ENCODE measurements around the gene MYH9.
A peak's percentile ranks its signal among the peaks of the same experiment; 100 is the strongest.
"Not testable (repeated sequence)": the region's sequence is repeated elsewhere in the genome, so short reads cannot be mapped to it uniquely, and the experiment has no call there.

Gene MYH9

DNA sequence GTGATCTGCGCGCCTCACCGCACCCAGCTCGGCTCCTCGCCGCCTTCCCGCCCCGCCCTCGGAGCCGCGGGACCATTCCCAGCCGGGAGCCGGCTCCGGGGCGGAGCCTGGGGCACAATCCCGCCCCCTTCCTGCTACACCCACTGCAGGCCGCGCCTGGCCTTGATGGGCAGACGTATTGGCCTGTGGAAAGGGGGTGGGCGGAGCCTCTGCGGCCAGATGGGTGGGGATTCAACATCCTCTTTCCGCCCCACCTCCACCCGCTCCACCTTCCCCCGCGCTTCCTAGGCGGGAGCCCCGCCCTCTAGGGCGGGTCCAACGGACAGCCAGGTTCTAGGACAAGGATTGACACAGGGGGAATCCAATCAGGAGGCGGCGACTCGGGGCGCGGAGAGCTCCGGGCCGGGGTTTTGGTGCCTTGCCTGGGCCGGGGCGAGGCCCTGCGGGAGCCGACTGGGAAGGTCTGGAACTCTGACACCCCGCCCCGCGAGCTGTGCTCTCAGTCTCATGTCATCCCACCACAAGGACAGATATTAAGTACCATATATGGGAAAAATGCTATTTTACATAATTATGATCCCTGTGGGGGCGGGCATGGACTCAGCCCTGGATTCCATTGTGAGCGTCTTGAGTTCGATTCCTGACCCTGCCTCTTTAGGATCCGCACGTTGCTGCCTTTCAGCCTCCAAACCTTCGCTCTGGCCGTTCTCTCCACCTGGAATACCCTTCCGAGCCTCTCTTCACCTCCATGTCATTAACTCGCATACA is at the start of gene MYH9:
MYH9 (minus strand) TSS at position 9 of the 768 bp plus-strand sequence. CDS start 38,731 bp downstream, outside the sequence.
- peak; percentile 96 to 98 for DNase-seq (ENCODE audit: low read depth in 2 of 2, low spot score in 1 of 2)

DNA sequence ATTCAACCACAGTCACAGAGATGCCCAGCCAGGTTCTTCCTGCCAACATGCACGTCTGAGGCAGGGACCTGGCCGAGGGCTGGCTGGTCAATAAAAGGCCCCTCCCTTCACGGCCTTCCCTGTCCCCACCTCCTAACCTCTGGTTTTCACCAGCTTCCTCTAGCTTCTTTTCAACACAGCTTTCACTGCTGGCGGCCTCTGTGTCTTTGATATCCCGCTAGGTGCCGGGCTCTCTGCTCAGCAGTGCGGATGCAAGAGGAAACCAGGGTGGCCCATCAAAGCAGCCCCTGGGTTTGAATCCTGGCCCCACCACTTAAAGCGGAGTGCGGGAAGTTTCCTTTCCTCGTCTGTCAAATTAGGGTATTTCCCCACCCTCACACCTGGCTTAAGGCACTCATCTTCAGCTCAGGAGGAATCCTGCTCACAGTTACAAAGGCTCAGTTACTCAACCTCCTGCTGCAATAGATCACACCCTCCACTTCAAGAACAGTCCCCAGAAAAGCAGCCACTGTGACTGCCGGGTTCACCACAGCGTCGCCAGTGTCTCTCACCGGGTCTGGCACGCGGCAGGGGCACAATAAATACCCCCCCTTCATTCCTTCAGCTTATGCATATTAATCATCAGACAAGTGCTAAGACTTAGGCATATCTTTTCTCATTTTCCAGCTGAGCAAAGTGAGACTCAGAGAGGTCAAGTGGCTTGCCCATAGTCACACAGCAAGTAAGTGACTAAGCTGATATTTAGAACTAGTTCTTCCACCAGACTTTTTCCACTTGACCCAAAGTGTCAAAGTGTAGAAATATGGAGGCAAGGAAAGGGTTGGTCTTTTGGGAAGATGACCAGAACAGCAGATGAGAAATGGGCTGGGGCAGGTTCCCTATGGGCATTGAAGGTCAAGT is 48.0 kb upstream of the MYH9 start:
- DNase-seq (ENCODE audit: low read depth in 2 of 2, low spot score in 1 of 2): peak in 1 of 2 donors; percentile 27

DNA sequence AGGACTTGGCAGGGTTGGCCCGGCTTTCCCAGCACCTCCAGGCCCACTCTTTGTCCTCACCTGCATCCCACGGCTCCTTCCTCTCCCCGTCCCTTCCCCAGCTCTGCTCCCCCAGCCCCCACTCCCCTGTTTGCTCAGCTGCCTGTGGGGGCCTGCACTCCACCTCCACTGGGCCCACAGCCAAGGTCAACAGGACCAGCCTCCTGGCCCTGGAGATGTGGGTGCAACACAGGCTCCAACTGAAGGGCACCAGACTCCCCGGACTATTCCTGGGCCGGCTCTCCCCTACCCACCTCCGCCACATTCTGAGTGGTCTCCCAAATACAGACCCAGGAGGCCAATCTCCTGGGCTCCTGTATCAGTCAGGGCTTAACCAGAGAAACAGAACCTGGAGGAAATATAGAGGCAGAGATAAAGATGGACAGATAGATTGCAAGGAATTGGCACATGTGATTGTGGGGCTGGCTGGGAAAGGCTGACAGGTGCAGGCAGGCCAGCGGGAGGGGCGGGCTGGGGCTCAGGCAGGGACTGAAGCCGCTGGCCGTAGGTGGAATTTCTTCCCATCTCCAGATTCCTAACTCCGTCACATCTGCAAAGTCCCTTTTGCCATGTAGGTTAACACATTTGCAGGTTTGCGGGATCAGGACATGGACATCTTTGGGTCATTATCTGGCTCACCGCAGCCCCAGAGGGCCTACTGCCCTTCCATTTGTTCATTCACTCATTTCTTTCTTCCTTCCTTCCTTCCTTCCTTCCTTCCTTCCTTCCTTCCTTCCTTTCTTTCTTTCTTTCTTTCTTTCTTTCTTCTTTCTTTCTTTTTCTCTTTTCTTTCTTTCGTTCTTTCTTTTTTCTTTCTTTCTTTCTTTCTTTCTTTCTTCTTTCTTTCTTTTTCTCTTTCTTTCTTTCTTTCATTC is 45.8 kb upstream of the MYH9 start:
- no peak for DNase-seq (ENCODE audit: low read depth in 2 of 2, low spot score in 1 of 2)

DNA sequence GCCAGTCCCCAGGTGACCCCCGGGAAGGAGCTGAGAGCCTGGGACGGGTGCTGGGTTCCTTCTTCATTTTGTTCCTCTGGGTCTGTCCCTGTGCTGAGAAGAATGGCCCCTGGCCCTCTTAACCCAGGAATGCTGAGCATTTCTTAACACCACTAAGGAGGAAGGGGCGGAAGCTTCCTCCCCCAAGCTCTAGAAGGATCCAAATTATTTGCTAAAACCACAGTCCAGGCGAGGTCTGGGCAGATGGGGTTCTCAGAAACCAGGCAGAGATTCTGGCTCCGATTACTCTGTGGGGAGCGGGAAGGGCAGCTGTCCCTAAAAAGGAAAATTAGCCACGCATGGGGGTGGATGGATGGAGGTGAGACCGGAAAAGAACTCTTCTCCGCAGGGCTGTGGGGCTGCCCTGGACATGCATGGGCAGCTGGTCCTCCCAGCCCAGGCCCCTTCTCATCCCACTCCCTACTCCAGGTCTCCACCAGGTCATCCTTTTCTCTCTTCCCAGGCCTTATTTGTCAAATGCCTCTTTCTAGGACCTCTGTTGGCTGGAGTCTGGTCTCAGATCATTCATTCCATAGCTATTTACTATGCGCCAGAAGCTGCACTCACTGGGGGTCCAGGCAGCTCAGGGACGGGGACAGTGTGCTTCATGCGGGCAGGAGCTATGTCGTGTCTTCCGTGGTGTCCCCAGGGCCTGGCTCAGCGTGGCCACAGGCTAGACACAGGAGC is 45.0 kb upstream of the MYH9 start:
- DNase-seq (ENCODE audit: low read depth in 2 of 2, low spot score in 1 of 2): no peak

DNA sequence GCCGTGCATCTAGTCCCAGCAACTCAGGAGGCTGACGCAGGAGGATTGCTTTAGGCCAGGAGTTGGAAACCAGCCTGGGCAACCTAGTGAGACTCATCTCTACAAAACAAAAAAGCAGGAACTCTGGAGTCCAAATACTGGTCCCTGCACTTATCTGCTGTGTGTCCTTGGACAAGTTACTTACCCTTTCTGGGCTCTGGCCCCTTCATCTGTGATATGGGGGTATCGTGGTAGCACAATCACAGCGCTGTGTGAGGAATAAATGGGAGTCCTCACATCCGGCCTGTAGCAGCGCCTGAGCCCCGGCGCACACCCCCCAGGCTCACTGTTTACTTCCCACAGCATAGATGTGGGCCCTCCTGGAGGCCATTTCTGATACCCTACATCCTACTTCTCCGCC is 44.2 kb upstream of the MYH9 start:
- no peak for DNase-seq (ENCODE audit: low read depth in 2 of 2, low spot score in 1 of 2)

DNA sequence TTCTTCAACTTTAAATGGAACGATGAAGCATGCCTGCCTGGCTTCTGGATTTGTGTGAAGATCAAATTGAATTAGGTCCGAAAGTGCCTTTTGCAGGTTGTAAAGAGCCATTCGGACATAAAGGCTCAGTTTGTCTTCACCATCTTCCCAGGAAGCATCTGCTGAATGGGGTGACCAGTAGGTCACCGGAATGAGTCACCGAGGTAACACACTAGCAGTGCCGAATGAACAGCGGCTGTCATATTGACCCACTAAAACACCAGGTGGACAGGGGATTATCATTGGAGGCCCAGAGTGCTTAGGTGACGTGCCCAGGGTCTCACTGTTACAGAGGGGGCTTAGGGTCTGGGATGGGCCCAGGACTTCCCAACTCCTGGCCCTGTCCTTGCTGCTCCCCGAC is 43.1 kb upstream of the MYH9 start:
- DNase-seq (ENCODE audit: low read depth in 2 of 2, low spot score in 1 of 2): no peak

DNA sequence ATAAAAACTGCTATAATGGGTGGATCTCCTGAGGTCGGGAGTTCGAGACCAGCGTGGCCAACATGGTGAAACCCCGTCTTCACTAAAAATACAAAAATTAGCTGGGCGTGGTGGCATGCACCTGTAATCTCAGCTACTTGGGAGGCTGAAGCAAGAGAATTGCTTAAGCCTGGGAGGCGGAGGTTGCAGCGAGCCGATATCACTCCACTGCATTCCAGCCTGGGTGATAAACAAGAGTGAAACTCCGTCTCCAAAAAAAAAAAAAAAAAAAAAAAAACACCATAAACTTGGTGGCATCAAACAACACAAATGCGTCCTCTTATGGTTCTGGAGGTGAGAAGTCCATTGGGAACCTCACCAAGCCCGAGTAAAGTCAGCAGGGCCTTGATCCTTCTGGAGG is 40.2 kb upstream of the MYH9 start:
- not testable (repeated sequence) for DNase-seq (ENCODE audit: low read depth in 2 of 2, low spot score in 1 of 2)

DNA sequence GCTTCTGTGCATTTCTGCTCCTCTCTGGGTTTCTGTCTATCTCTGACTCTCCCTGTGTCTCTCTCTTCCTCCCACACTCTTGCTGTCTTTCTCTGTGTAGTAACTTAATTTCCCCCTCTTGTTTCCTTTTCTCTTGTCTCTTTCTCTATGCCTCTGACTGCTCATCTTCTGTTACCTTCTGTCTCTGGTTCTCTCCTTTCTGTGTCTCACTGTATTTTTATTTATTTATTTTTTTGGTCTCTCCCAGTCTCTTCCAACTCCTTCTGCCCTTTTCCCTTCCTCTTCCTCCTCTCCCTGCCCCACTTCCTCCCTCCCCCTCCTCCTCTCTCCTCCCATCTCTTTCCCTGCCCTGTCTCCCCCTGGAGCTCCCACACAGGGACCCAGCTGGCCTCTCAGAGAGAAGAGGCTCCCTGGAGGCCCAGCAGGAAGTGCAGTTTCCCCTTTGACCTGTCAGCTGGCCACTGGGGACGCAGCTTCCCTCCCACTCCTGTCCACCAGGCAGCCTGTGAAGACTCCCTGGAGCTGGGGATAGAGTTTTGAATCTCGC is 38.3 kb upstream of the MYH9 start:
- no peak for DNase-seq (ENCODE audit: low read depth in 2 of 2, low spot score in 1 of 2)

DNA sequence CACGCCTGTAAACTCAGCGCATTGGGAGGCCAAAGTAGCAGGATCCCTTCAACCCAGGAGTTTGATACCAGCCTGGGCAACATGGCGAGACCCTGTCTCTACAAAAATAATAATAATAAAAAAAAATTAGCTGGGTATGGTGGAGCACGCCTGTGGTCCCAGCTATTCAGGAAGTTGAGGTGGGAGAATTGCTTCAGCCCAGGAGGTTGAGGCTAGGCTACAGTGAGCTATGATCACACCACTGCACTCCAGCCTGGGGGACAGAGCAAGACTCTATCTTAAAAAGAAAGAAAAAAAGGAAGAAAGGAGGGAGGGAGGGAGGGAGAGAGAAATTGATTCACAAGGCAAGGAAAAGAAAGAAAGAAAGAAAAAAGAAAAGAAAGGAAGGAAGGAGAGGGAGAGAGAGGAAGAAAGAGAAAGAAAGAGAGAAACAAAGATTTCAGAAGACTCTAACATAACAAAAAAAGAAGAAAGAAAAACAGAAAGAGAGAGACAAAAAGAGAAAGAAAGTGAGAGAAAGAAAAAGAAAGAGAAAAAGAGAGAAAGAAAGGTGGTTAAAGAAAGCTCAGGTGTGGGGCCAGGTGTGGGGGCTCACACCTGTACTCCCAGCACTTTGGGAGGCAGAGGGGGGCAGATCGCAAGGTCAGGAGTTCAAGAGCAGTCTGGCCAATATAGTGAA is 37.3 kb upstream of the MYH9 start:
- DNase-seq (ENCODE audit: low read depth in 2 of 2, low spot score in 1 of 2): no peak

DNA sequence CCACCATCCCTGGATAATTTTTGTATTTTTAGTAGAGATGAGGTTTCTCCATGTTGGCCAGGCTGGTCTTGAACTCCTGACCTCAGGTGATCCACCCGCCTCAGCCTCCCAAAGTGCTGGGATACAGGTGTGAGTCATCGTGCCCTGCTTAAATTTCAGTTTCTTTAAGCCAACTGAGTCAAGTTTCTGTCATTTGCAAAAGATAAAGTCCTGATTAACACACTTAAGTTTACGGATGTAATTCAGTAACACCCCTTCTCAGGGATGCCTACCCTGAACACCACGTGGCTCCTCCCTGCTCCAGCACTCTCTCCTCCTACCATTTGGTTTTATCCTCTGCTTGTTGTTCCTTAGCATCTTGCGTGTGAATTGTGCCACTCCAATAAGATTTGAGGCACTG is 36.7 kb upstream of the MYH9 start:
- not testable (repeated sequence) for DNase-seq (ENCODE audit: low read depth in 2 of 2, low spot score in 1 of 2)

DNA sequence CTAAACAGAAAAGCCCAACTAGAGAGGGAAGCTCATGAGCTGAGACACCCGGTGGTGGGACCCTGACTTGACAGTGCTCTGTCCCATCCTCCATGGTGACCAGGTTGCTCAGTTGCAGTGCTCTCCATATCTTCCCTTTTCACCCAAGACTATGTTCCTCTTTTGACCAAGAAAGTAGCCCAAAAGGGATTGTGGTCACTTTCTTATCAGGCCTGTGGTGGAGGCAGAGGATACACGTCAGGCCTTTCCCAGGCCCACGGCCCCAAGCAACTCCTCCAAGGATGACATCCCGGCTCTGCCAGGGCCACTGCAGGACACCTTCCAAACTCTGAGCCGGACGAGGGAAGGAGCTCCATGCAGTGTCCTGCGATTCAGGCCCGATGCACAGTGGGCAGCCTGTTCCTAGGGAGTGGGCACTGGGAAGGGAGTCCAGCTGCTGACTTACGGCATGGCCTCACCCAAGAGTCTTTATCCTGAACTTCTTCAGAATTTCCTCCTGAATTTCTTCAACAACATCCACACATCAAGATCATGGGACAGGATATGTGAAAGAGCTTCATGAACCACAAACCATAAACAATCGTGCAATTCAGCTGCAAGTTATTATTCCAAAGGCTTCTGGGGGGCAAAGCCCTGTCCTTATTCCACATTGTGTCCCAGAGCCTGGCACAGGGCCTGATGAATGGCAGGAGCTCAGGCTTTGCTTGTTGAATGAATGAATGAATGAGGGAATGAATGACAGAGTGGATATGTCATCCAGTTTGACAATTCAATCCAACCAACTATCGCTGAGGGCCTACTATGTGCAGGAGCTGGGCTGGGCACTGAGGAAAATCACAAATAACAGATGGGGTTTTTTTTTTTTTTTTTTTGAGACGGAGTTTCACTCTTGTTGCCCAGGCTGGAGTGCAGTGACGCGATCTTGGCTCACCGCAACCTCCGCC is 36.0 kb upstream of the MYH9 start:
- no peak for DNase-seq (ENCODE audit: low read depth in 2 of 2, low spot score in 1 of 2)

DNA sequence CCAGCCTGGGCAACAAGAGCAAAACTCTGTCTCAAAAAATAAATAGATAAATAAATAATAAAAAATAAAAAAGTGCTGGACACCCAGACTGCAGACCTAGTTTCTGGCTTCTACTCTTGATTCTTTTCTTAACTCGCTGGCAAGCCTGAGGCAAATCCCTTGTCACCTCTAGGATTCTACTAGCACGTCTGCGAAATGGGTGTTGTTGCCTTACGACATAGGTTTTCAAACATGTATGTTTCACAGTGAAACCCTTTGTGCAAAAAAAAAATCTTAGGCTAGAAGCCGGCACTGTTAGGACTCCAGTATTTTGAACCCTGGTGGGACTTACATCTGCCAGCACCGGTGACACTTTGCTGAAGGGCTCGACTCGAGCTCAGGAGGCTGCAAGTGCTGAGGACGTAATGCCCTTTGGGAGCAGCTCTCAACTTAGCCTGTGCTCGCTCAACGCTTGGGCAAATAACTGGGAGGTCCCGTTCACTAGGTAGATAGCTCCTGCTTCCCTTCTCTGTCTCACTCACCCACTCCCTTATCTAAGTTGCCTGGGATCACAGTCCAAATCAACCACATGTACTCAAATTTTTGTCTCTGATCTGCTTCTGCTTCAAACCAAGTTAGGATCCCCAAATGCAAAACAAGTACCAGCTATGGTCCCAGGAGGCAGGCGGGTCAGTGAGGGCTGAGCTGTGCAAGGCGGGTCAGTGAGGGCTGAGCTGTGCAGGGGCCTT is 34.7 kb upstream of the MYH9 start:
- no peak for DNase-seq (ENCODE audit: low read depth in 2 of 2, low spot score in 1 of 2)

DNA sequence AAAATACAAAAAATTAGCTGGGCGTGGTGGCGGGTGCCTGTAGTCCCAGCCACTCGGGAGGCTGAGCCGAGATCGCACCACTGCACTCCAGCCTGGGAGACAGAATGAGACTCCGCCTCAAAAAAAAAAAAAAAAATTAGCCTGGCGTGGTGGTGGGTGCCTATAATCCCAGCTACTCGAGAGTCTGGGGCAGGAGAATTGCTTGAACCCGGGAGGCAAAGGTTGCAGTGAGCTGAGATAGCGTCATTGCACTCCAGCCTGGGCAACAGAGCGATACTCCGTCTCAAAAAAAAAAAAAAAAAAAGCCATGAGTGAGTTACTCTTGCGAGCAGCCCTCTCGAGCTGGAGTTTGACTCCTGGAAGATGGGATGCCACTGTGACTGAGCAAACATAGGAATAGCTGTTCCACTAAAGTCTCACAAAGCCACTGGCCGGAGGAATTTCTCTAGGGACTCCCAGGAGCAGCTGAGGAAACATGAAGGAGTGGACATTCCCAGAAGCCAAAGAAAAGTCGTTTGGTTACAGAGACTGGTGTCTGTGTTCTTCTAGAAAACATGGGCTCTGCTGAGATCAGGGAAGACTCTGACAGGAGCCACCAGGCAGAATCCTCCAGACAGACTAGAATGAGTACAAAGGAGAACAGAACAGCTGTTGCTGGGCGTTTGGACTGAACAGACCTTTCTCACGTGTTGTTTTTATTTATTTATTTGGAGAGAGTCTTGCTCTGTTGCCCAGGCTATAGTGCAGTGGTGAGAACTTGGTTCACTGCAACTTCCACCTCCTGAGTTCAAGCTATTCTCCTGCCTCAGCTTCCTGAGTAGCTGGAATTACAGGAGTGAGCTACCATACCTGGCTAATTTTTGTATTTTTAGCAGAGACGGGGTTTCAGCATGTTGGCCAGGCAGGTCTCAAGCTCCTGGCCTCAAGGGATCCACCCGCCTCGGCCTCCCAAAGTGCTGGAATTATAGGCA is 32.4 kb upstream of the MYH9 start:
- DNase-seq (ENCODE audit: low read depth in 2 of 2, low spot score in 1 of 2): no peak

DNA sequence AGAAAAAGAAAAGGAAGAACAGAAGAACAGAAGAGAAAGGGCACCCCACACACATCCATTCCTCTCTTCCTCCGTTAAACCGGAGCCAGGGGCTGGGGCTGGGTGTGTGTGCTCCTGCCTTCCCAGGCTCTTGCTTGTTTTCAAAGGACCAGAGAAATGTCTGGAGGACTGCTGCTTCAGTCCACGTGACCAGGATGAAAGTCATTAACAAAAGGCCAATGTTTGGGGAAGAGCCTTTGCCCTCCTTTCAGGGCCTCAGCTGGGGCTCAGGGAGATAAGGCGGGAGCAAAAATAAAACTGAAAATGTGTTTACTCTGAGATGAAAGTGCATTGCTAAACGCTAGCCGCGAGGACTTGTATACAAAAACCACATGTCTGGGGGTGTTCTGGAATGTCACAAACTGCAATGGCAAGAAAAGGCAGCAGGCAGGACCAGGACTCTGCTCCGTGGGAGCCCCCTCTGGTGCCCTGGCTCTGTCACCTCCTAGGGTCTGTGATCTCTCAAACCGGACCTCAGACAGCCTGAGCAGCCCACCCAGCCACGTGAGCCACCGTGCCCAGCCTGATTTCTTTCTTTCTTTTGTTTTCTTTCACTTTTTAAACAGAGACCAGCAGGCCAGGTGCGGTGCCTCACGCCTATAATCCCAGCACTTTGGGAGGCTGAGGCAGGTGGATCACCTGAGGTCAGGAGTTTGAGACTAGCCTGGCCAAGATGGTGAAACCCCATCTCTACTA is 31.6 kb upstream of the MYH9 start:
- no peak for DNase-seq (ENCODE audit: low read depth in 2 of 2, low spot score in 1 of 2)

DNA sequence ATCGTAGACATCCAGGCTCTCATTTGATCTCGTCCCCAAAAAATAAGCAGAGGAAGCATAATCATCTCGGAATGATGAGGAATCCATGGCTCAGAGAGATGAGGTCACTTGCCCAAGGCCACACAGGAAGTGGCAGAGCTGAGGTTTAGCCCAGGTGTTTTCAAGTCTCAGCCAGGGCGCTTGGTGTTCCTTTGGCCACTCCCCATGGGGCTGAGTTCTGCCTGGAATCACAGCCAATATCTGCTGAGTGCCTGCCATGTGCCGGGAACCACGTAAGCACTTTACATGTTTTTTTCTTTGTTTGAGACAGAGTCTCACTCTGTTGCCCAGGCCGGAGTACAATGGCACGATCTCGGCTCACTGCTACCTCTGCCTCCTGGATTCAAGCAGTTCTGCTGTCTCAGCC is 29.5 kb upstream of the MYH9 start:
- DNase-seq (ENCODE audit: low read depth in 2 of 2, low spot score in 1 of 2): no peak
